HG03039 (cell line): Measurements from ENCODE around the gene HSD17B12.

Experiments
- ATAC-seq: cut with Tn5 transposase; IDR thresholded peaks from one replicate; pipeline ENCODE4 v1.9.1; 2021; ENCODE audit warnings: mild to moderate bottlenecking, moderate library complexity; ENCODE audit not compliant: unreplicated experiment

HSD17B12 gene

DNA sequence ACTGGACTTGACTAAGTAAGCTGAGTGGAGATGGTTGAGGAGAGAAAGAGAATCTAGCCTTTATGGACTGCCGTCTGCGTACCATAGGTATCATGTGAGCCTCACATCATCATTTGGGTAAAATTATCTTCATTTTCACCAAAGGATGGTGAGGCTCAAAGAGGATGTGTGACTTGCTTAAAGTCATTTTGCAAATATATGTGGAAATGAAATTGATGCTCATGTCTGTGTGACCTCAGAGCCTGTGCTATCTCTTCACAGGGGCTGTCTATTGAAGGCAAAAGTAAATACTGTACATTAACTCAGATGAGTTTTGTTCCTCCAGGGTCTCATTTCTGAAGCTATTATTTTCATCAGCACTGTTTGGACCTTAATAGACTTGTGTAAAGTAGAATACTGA lies 116.8 kb downstream of the HSD17B12 start:
- no peak for ATAC-seq

GRCh38 chr11:43797866-43798265 lies 117.3 kb downstream of the HSD17B12 start:
- ATAC-seq, result no peak

DNA sequence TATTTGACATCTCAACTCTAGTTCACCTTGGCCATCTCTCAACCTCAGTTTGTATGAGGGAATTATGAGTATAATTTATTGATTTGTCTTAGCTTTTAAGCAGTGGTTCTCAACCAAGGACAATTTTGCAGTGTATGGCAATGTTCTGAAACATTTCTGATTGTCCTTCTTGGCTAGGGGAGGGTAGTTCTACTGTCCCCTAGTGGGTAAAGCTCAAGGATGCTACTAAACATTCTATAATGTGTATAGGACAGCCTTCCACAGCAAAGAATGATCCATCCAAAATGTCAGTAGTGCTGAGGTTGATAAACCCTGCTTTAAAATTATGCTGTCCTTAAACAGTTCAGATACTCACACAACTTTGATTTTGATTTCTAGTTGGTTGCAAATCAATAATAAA lies 122.0 kb downstream of the HSD17B12 start:
- ATAC-seq, result no peak

GRCh38 chr11:43803766-43804165 lies 123.2 kb downstream of the HSD17B12 start:
- no peak for ATAC-seq

GRCh38 chr11:43806976-43807375 lies 126.4 kb downstream of the HSD17B12 start:
- no peak for ATAC-seq

DNA sequence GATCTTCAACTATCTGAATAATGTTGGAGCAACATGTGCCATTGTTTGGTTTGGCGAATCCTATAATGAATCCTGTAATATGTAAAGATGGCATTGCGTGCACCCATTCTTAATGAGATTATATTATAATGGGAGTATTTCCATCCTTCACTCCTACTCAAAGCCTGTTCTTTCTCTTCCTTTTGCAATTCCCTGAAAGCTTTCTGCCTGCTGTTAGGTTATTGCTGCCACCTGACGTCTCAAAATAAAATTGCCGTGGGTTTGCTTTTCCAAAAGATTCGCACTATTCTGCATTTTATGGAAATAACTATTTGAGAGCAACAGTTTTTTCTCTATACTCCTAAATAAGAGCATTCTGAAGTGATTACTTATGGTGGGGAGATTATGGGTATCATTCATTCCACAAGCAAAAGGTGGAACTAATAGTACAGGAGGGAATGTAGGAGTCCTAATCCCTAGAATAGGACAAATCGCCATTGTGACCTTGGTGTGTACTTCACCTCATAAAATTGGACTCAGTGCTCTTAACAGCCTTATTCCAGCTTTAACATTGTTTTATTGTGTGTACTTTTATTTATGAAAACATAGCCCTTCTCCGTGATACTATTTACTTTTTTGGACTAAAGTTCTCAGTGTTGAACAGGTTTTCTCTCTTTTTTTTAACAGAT lies 130.5 kb downstream of the HSD17B12 start:
- no peak for ATAC-seq

DNA sequence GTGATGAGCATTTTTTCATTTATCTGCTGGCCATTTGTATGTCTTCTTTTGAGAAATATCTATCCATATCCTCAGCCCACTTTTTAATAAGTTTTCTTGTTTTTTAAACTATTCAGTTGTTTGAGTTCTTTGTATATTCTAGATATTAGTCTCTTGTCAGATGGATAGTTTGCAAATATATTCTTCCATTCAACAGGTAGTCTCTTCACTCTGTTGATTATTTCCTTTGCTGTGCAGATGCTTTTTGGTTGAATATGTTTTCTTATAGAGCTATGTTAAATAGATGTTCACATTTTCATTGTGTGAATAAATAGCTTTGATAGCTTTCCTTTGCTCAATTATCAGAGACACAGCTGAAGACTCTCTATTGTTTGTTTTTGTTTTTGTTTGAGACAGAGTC lies 131.9 kb downstream of the HSD17B12 start:
- ATAC-seq, result no peak

- ATAC-seq, result no peak
Measured at GRCh38 chr11:43818220-43818619, 137.7 kb downstream of the HSD17B12 start.

DNA sequence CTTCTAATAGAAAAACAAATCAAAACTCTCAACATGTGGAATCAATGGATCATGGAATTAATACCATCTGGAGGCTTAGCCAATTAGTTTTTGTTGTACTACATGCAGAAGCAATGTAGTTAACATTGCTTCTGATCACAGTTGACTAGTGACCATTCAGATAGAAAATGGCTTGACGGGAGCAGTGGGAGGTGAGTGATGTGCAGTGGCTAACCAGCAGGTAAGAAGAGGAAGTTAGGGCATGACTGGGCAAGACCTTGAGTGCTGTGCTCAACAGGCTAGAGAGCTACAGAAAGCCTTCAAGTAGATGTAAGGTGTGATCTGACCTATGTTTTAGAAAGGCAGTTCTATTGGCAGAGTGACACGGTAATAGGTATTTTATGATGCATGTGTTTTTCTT lies 139.4 kb downstream of the HSD17B12 start:
- ATAC-seq, result no peak

DNA sequence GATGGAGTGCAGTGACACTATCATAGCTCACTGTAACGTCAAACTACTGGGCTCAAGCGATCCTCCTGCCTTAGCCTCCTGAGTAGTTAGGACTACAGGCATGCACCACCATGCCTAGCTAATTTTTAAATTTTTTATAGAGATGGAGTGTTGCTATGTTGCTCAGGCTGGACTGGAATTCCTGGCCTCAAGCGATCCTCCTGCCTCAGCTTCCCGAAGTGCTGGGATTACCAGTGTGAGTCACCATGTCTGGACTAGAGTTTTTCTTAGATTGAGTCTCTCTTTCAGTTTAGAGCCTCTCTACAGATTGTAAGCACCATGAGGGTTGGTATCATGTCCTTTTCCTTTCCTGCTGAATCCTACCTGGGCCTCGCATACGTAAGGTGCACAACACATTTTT lies 142.8 kb downstream of the HSD17B12 start:
- no peak for ATAC-seq

- ATAC-seq, result no peak
Measured at GRCh38 chr11:43823851-43824250, 143.3 kb downstream of the HSD17B12 start.

DNA sequence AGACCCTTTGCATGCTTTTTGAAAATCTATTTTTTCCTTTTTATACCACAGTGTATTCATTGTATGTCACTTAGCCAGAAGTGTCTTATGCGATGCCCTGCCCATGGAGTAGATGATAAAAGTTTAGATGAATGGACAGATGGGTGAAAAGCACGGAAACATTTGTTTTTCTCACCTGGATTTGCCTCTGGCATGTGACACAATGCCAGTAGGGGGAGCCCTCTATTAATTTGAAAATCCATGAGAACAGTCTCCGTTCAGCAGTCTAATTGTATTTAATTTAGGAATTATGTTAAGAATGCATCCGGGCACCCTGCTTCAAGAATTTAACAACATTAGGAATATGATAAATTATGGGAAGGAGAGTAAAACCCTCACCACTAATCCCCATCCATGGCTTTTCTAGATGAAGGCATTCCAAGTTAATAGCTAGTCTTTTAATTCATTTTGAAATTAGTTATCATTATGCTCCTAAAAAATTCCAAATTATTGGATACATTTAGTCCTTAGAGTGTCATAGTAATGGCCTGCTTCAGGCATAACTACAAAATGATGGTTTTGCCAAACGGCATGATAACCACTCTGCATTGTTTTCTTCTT lies 144.8 kb downstream of the HSD17B12 start:
- ATAC-seq, result no peak

- no peak for ATAC-seq
Measured at GRCh38 chr11:43830928-43831440, 150.4 kb downstream of the HSD17B12 start.

GRCh38 chr11:43832536-43832935 lies 152.0 kb downstream of the HSD17B12 start:
- no peak for ATAC-seq

GRCh38 chr11:43833657-43834073 lies 153.1 kb downstream of the HSD17B12 start:
- ATAC-seq, result no peak

DNA sequence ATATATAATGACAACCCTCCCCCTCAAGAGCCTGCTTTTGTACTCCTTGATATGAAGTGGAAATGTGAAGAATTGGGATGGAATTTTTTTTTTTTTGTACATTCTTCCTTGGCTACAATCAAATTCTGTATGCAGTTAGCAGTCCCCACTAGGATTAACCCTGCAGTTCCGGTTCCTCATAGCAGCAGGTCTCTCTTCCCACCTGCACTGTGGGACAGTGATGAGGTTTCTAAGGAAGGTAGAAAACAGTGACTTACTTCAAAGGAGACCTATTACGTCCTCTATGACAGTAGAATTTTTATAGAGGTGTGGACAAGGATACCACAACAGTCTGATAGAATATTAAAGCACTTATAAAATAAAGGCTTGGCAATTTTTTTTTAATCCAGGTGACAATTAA lies 153.7 kb downstream of the HSD17B12 start:
- ATAC-seq, result no peak

GRCh38 chr11:43835104-43835503 lies 154.6 kb downstream of the HSD17B12 start:
- no peak for ATAC-seq

GRCh38 chr11:43837879-43838278 lies 157.3 kb downstream of the HSD17B12 start:
- ATAC-seq, result no peak

- ATAC-seq, result no peak
Measured at GRCh38 chr11:43842021-43842420, 161.5 kb downstream of the HSD17B12 start.

DNA sequence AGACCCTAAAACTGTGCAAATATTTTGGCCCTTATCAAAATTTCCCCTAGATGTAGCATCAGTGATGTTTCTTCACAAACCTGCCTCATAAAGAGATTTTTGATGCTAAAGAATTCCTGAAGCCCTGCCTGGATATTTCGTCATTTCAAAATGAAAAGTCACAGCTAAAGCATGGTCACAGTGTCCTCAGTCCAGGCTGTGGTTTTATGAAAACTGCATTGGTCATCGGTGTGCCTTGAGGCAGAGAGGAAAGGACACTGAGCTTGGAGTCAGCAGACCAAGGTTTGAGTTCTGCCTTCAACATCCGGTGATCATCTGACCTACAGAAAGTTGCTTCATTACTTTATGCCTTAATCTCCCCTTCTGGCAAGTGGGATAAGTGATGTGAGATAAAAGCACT lies 165.3 kb downstream of the HSD17B12 start:
- no peak for ATAC-seq

DNA sequence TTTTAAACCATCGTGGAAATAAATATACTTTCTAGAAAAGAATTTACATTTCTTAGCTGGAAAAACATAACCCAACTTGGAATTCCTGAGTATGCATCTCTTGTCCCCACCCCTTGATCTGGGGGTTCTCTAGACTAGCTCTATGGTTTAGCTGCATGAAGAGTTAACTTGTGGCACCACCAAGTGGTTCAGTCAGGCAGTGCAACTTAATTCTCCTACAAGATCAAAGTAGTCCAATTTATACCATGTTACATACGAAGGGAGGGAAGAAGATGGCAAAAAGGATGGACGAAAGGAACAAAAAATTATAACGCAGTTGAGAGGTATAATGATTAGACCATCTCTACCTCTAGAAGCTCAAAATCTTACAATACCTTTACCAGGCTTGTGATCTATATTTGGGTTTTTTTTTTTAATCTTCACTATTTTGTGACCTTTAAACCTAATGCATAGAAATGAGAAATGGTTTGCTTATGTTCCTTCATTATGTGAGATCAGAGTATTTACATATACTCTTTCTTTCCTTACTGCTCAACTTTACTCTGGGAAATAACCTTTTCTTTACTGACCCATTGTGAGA lies 171.6 kb downstream of the HSD17B12 start:
- ATAC-seq, result peak; percentile 76

- no peak for ATAC-seq
Measured at GRCh38 chr11:43853781-43854180, 173.2 kb downstream of the HSD17B12 start.
